MM.1S (cell line): Measurements from ENCODE around the gene EXOSC10.

Experiments used
- DNase-seq: peaks from one replicate; pipeline ENCODE4 v3.0.0-alpha.2; 2015
- H2AFZ ChIP-seq: fragments of 300-600 bp; sonication (generic); 2 replicates; pipeline ENCODE4 v1.6.0; 2016; ENCODE audit warnings: antibody characterized with exemption, low read length
- H3F3A ChIP-seq: fragments of 300-600 bp; sonication (generic); 2 replicates; pipeline ENCODE4 v1.6.1; 2016; ENCODE audit warnings: mild to moderate bottlenecking, antibody characterized with exemption, low read length, moderate library complexity, mixed read lengths; ENCODE audit not compliant: insufficient read depth
- H3K27ac ChIP-seq: fragments of 300-600 bp; sonication (generic); 2 replicates; pipeline ENCODE4 v1.5.1; 2016; ENCODE audit warnings: mild to moderate bottlenecking, low read length
- H3K27me3 ChIP-seq: fragments of 300-600 bp; sonication (generic); replicated peaks from 2 replicates; pipeline ENCODE4 v1.6.0; 2016; ENCODE audit warnings: low read length; ENCODE audit not compliant: insufficient read depth
- H3K36me3 ChIP-seq: fragments of 300-600 bp; sonication (generic); replicated peaks from 2 replicates; pipeline ENCODE4 v1.6.1; 2016; ENCODE audit warnings: mild to moderate bottlenecking, low read length, mixed read lengths; ENCODE audit not compliant: insufficient read depth
- H3K4me1 ChIP-seq: fragments of 300-600 bp; sonication (generic); 2 replicates; pipeline ENCODE4 v1.6.1; 2016; ENCODE audit warnings: low read length, mixed read lengths
- H3K4me2 ChIP-seq: fragments of 300-600 bp; sonication (generic); 2 replicates; pipeline ENCODE4 v1.6.0; 2016; ENCODE audit warnings: low read depth, low read length
- H3K4me3 ChIP-seq: fragments of 300-600 bp; sonication (generic); 2 replicates; pipeline ENCODE4 v1.5.1; 2016; ENCODE audit warnings: low read length, mixed read lengths
- H3K79me2 ChIP-seq: fragments of 300-600 bp; sonication (generic); 2 replicates; pipeline ENCODE4 v1.6.1; 2016; ENCODE audit warnings: mixed run types, low read length, mixed read lengths
- H3K9ac ChIP-seq: fragments of 300-600 bp; sonication (generic); 2 replicates; pipeline ENCODE4 v1.6.1; 2016; ENCODE audit warnings: low read length, mixed read lengths
- H3K9me2 ChIP-seq: fragments of 300-600 bp; sonication (generic); replicated peaks from 2 replicates; pipeline ENCODE4 v1.6.1; 2016; ENCODE audit warnings: mild to moderate bottlenecking, low read length, mixed read lengths; ENCODE audit not compliant: insufficient read depth
- H3K9me3 ChIP-seq: fragments of 300-600 bp; sonication (generic); replicated peaks from 2 replicates; pipeline ENCODE4 v1.6.1; 2016; ENCODE audit warnings: mild to moderate bottlenecking, low read length, mixed read lengths; ENCODE audit not compliant: insufficient read depth
- H4K20me1 ChIP-seq: fragments of 300-600 bp; sonication (generic); 2 replicates; pipeline ENCODE4 v1.6.1; 2016; ENCODE audit warnings: mild to moderate bottlenecking, low read length, moderate library complexity, mixed read lengths; ENCODE audit not compliant: insufficient read depth
- EZH2 ChIP-seq: fragments of 300-600 bp; sonication (generic); optimal IDR thresholded peaks from 2 replicates; pipeline ENCODE3; 2017; ENCODE audit warnings: low read depth, mild to moderate bottlenecking, antibody characterized with exemption, low read length, mixed read lengths
- EZH2phosphoT487 ChIP-seq: fragments of 300-600 bp; sonication (generic); IDR thresholded peaks from 2 replicates; pipeline ENCODE4 v1.6.1; 2018; ENCODE audit warnings: antibody characterized with exemption, low read length
- TF ChIP-seq, protein P1 (sequence below): fragments of 300-600 bp; sonication (generic); IDR thresholded peaks from 2 replicates; pipeline ENCODE4 v1.5.1; 2016; ENCODE audit warnings: antibody characterized with exemption, low read length, mixed read lengths

Gene EXOSC10

DNA sequence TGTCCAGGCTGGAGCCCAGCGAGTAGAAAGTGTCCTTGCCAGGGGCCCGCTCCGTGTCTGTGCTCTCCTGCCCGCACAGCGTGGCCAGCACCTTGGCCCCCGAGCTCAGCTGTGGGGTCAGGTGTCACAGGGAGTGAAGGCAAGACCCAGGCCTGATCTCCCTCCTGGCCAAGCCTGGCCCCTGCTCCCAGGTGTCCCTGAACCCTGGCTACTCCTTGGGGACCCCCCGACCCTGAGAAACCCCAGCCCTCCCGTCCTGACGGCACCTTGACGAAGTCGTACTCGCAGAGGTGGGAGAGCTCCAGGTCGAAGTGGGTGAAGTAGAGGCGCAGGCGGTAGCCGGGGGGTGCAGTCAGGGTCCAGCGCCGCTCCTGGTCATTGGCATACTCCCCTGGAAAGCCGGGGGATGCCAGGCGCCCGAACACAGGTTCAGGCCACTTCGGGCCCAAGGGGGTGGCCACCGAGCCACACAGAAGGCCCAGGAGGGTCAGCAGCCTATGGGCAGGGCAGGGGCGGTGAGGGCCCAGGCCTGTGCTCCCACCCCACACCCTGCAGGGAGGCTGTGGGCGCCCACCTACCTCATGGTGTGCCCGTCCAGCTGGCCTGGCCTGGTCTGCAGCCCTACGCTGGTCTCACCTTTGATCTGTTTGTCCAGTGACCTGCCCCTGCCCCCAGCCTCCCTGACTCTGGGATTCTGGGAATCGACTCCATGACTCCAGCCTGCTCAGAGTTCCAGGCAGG lies 52.9 kb downstream of the EXOSC10 start, which contains the start of gene MASP2:
Gene MASP2, minus strand, starts transcription at position 615 of the 741 bp plus-strand sequence. Its CDS starts 32 bp downstream, at position 583.
- Histone ChIP-seq H3K9me3 (no peaks in the 10 kb centered on the region), H3K9ac (no peak within 1 kb of the TSS), H3K79me2 (no peaks in the 10 kb centered on the region), H4K20me1 (no peaks in the 10 kb centered on the region), H3K4me1 (no peaks in the 10 kb centered on the region), H3F3A (no peaks in the 10 kb centered on the region), H3K36me3 (no peaks in the 10 kb centered on the region), H3K9me2 (no peaks in the 10 kb centered on the region), H3K4me3 (no peak within 1 kb of the TSS), H3K27me3 (0 out of 2 replicates have a peak, but pooled peaks cover 8% of the 10 kb centered on the region), H2AFZ (no peak within 1 kb of the TSS), H3K4me2 (no peak within 1 kb of the TSS), H3K27ac (no peak within 1 kb of the TSS)
- no peak for DNase-seq
- TF ChIP-seq EZH2: no peak
- TF ChIP-seq EZH2phosphoT487: no peak

DNA sequence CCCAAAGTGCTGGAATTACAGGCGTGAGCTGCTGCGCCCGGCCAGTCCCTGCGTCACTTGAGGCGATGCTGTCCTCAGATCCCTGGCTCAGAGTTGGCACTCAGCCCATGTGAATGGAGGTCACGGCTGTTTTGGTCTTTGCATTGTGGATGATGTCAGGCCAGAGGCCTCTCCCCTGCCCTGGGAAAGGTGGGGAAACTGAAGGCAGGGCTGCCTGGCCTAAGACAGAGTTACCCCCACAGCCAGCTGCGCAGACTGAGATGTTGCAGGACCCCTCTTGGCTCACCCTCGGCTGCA lies 53.5 kb downstream of the EXOSC10 start:
- H3K4me3 ChIP-seq: no peak overlapping the region
- H3K79me2 ChIP-seq: no peaks in the 10 kb centered on the region
- H4K20me1 ChIP-seq: no peaks in the 10 kb centered on the region
- no peak for DNase-seq
- H3K9me2 ChIP-seq: no peaks in the 10 kb centered on the region
- H3K4me1 ChIP-seq: no peaks in the 10 kb centered on the region
- no peak overlapping the region for H3K9ac ChIP-seq
- H3K27ac ChIP-seq: no peak overlapping the region
- no peaks in the 10 kb centered on the region for H3K9me3 ChIP-seq
- H3F3A ChIP-seq: no peaks in the 10 kb centered on the region
- 0 out of 2 replicates have a peak, but pooled peaks cover 8% of the 10 kb centered on the region for H3K27me3 ChIP-seq
- no peak overlapping the region for H2AFZ ChIP-seq
- no peaks in the 10 kb centered on the region for H3K36me3 ChIP-seq
- no peak for TF ChIP-seq EZH2
- TF ChIP-seq, protein P1, sequence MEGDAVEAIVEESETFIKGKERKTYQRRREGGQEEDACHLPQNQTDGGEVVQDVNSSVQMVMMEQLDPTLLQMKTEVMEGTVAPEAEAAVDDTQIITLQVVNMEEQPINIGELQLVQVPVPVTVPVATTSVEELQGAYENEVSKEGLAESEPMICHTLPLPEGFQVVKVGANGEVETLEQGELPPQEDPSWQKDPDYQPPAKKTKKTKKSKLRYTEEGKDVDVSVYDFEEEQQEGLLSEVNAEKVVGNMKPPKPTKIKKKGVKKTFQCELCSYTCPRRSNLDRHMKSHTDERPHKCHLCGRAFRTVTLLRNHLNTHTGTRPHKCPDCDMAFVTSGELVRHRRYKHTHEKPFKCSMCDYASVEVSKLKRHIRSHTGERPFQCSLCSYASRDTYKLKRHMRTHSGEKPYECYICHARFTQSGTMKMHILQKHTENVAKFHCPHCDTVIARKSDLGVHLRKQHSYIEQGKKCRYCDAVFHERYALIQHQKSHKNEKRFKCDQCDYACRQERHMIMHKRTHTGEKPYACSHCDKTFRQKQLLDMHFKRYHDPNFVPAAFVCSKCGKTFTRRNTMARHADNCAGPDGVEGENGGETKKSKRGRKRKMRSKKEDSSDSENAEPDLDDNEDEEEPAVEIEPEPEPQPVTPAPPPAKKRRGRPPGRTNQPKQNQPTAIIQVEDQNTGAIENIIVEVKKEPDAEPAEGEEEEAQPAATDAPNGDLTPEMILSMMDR: no peak
- no peak for TF ChIP-seq EZH2phosphoT487
- no peak overlapping the region for H3K4me2 ChIP-seq

DNA sequence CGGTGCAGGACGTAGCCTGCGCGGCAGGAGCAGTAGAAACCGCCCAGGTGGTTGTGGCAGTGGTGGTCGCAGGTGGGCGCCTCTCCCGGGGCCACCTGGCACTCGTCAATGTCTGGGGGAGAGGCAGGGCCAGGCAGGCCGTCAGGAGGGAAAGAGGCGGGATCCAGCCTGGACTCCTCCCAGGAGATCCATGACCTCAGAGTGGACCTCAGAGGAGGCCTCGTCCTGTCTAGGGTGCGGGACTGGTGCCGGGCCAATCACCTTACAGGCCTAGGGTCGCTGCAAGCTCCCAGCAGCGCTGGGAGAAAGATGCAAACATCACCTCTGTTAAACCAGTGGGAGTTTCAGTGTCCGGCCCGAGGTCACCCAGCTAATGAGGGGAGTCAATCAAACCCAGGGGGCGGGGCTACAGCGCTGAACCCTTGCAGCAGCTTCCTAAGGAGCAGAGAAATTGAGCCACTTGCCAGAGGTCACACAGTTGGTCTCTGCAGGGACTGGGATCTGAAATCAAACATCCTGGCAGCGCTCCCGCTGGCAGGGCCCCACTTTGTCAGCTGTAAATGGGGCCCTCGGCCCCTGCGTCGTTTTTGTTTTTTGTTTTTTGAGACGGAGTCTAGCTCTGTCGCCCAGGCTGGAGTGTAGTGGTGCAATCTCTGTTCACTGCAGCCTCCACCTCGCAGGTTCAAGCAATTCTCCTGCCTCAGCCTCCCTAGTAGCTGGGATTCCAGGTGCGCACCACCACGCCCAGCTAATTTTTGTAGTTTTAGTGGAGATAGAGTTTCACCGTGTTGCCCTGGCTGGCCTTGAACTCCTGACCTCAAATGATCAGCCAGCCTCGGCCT lies 54.0 kb downstream of the EXOSC10 start:
- H3K9me2 ChIP-seq: no peaks in the 10 kb centered on the region
- no peak overlapping the region for H3K9ac ChIP-seq
- H4K20me1 ChIP-seq: no peaks in the 10 kb centered on the region
- no peaks in the 10 kb centered on the region for H3K9me3 ChIP-seq
- no peaks in the 10 kb centered on the region for H3F3A ChIP-seq
- no peak for DNase-seq
- no peak overlapping the region for H3K4me3 ChIP-seq
- no peaks in the 10 kb centered on the region for H3K79me2 ChIP-seq
- no peak overlapping the region for H3K4me2 ChIP-seq
- 0 out of 2 replicates have a peak, but pooled peaks cover 8% of the 10 kb centered on the region for H3K27me3 ChIP-seq
- no peak overlapping the region for H3K27ac ChIP-seq
- no peak for TF ChIP-seq EZH2
- no peak overlapping the region for H2AFZ ChIP-seq
- no peaks in the 10 kb centered on the region for H3K4me1 ChIP-seq
- no peaks in the 10 kb centered on the region for H3K36me3 ChIP-seq

DNA sequence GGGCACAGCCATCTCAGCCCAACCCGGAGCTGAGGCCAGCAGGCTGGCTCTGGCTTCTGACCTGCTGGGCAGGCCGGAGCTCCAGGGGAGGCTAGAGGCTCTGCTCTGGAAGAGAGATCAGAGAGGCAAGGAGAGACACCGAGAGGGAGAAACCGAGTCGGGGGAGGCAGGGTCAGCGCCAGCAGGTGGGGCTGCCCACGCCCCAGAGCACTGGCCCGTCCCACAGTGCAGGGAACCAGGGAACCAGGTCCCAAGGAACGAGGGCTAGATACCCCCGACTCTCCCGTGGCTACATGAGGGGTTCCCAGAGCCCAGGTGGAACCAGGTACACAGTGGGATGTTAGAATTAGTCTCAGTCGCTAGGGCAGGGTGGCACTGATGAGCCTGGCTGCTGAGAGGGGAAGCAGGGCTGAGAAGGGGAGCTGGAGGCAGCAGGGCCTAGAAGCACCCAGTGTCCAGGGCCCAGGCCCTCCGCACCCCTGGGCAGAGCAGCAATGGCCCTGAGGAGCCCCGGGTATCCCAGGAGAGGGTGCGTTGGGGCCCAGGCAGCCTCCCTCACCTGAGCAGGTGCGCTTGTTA lies 54.7 kb downstream of the EXOSC10 start:
- Histone ChIP-seq H3K9ac (no peak overlapping the region), H3K4me3 (no peak overlapping the region), H2AFZ (no peak overlapping the region), H3K4me2 (no peak overlapping the region), H3K79me2 (no peaks in the 10 kb centered on the region), H3K27me3 (0 out of 2 replicates have a peak, but pooled peaks cover 8% of the 10 kb centered on the region), H3K9me3 (no peaks in the 10 kb centered on the region), H3K9me2 (no peaks in the 10 kb centered on the region), H3F3A (no peaks in the 10 kb centered on the region), H3K36me3 (no peaks in the 10 kb centered on the region), H3K4me1 (no peaks in the 10 kb centered on the region), H4K20me1 (no peaks in the 10 kb centered on the region), H3K27ac (no peak overlapping the region)
- TF ChIP-seq EZH2 (no peak), EZH2phosphoT487 (no peak)
- TF ChIP-seq, protein P1: no peak
- DNase-seq: no peak
